Left lung (tissue), 10 donors: Measurements from ENCODE around the gene CDC37. TPM values are rescaled to one million over a fixed set of nuclear protein-coding genes. Genes with fewer than 3 reads are reported as not detected.

Experiments used
- ATAC-seq: fragments of 200-7000 bp; cut with Tn5 transposase; one replicate; pipeline ENCODE4 v1.9.1; 2020; ENCODE audit warnings: moderate library complexity
- DNase-seq, 4 donors: peaks; one replicate each; pipeline ENCODE4 v3.0.0-alpha.2; 2013 to 2020
- H3K27ac ChIP-seq, 2 donors: fragments of 200-600 bp; sonication (generic) in 1 of 2; one replicate each; pipeline versions ENCODE4 v1.5.0 to v1.8.0; 2020 to 2021
- H3K27me3 ChIP-seq, 2 donors: fragments of 200-600 bp; sonication (generic) in 1 of 2; one replicate each; pipeline versions ENCODE4 v1.5.0 to v1.8.0; 2020 to 2021
- H3K36me3 ChIP-seq, 2 donors: fragments of 200-600 bp; sonication (generic) in 1 of 2; one replicate each; pipeline versions ENCODE4 v1.5.0 to v1.8.0; 2020 to 2021
- H3K4me1 ChIP-seq, 2 donors: fragments of 200-600 bp; one replicate each; pipeline ENCODE4 v1.8.0; 2021
- H3K4me3 ChIP-seq, 2 donors: fragments of 200-600 bp; sonication (generic) in 1 of 2; one replicate each; pipeline versions ENCODE4 v1.5.0 to v1.8.0; 2020 to 2021; ENCODE audit warnings: mild to moderate bottlenecking in 1 of 2
- H3K9me3 ChIP-seq, 2 donors: fragments of 200-600 bp; sonication (generic) in 1 of 2; one replicate each; pipeline versions ENCODE4 v1.5.0 to v1.8.0; 2020 to 2021
- intact Hi-C, 2 donors: fragments of 100-400 bp; cut with DNase I; formaldehyde crosslinking; loops; one replicate each; pipeline versions ENCODE4 v1.11.2 to v1.14.2; 2022
- polyA plus RNA-seq, 6 donors: library from polyadenylated mRNA; unstranded; fragments of 120-200 nt; gene quantifications; one replicate each; pipeline ENCODE4 v1.2.1, GENCODE V29; 2013; ENCODE audit not compliant: insufficient read length in 6 of 6
- total RNA-seq, 2 donors: library from RNA; stranded (reverse); fragmentation: NEBNext Ultra II Directional; extraction: Animal tissue kit (Norgen Biotek cat#: 25700); gene quantifications; one replicate each; pipeline ENCODE4 v1.2.1, GENCODE V29; 2021
- TF ChIP-seq, protein P1 (sequence below), 2 donors: fragments of 200-600 bp; sonication (generic) in 1 of 2; IDR thresholded peaks; one replicate each; pipeline versions ENCODE4 v1.5.0 to v1.8.0; 2021; ENCODE audit warnings: antibody characterized with exemption in 2 of 2
- donor health status: DM: no; HTN: yes; CAD: no.
- donor health status: DM: no; HTN: no; CAD: no.

Gene CDC37
- total and polyA plus RNA-seq, 8 donors, result 120 to 198 (median 169) TPM

DNA sequence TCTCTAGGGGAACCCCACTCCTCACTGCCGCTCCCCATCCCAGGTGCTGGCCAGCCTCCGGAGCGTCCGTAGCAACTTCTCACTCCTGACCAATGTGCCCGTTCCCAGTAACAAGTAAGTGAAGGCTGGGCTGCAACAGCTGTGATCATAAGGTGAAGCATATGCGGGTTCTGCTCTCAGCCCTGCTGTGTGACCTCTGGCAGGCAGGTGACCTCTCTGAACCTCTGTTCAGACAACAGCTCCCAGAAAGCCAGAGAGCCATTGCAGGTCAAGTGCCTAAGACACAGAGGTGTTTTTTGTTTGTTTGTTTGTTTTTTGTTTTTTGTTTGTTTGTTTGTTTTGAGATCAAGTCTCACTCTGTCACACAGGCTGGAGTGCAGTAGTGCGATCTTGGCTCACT is 45.7 kb upstream of the CDC37 start:
- no peaks in the 10 kb centered on the region for H3K4me1 ChIP-seq
- ATAC-seq (no peak), DNase-seq (no peak)
- H3K27me3 ChIP-seq, result no peaks in the 10 kb centered on the region
- intact Hi-C loops, result no loop called here
- no peak overlapping the region for H3K27ac ChIP-seq
- H3K4me3 ChIP-seq, result no peak overlapping the region
- H3K36me3 ChIP-seq, result peaks cover 0 to 47% of the 10 kb centered on the region in 2 donors
- no peaks in the 10 kb centered on the region for H3K9me3 ChIP-seq
- TF ChIP-seq, protein P1, sequence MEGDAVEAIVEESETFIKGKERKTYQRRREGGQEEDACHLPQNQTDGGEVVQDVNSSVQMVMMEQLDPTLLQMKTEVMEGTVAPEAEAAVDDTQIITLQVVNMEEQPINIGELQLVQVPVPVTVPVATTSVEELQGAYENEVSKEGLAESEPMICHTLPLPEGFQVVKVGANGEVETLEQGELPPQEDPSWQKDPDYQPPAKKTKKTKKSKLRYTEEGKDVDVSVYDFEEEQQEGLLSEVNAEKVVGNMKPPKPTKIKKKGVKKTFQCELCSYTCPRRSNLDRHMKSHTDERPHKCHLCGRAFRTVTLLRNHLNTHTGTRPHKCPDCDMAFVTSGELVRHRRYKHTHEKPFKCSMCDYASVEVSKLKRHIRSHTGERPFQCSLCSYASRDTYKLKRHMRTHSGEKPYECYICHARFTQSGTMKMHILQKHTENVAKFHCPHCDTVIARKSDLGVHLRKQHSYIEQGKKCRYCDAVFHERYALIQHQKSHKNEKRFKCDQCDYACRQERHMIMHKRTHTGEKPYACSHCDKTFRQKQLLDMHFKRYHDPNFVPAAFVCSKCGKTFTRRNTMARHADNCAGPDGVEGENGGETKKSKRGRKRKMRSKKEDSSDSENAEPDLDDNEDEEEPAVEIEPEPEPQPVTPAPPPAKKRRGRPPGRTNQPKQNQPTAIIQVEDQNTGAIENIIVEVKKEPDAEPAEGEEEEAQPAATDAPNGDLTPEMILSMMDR (IDR thresholded peaks at IDR 0.05), result no peak

DNA sequence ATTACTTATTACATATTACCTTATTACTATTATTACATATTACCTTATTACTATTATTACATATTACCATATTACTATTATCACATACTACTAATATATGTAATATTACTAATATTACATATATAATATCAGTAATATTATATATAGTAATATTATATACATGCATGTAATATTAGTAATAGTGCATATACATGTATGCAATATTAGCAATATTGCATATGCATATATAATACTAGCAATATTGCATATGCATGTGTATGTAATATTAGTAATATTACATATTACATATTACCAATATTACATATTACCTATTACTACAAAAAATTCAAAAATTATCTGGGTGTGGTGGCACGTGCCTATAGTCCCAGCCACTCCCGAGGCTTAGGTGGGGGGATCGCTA is 39.4 kb upstream of the CDC37 start:
- Histone ChIP-seq H3K4me1 (no peaks in the 10 kb centered on the region), H3K36me3 (peaks cover 0 to 19% of the 10 kb centered on the region in 2 donors), H3K4me3 (no peak overlapping the region), H3K27ac (no peak overlapping the region), H3K9me3 (no peaks in the 10 kb centered on the region), H3K27me3 (no peaks in the 10 kb centered on the region)
- ATAC-seq (no peak), DNase-seq (no peak)
- intact Hi-C loops, result no loop called here
- TF ChIP-seq, protein P1 (IDR thresholded peaks at IDR 0.05), result no peak

DNA sequence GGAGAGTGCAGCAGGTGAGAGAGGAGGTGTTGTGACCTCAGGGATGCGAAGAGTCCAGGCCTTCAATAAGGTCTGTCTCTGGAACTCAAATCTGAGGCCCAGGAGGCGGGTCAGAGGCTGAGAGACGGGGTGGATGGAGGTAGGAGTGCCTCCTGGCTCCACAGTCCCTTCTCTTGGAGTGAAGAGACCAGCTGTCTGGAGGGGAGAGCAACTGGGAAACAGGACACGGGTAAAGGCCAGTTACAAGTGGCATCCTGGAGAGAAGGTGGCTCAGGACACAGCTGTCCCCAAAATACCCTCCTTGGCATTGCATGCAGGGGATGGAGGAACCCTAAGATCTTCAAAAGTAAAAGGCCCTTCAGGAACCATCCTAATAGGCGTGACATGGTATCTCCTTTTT is 36.2 kb upstream of the CDC37 start:
- H3K27ac ChIP-seq, result no peak overlapping the region
- H3K9me3 ChIP-seq, result no peaks in the 10 kb centered on the region
- peaks cover 0 to 10% of the 10 kb centered on the region in 2 donors for H3K36me3 ChIP-seq
- H3K4me1 ChIP-seq, result no peaks in the 10 kb centered on the region
- intact Hi-C loops, result no loop called here
- TF ChIP-seq, protein P1 (IDR thresholded peaks at IDR 0.05), result no peak
- no peaks in the 10 kb centered on the region for H3K27me3 ChIP-seq
- no peak for ATAC-seq
- no peak for DNase-seq
- H3K4me3 ChIP-seq, result no peak overlapping the region

DNA sequence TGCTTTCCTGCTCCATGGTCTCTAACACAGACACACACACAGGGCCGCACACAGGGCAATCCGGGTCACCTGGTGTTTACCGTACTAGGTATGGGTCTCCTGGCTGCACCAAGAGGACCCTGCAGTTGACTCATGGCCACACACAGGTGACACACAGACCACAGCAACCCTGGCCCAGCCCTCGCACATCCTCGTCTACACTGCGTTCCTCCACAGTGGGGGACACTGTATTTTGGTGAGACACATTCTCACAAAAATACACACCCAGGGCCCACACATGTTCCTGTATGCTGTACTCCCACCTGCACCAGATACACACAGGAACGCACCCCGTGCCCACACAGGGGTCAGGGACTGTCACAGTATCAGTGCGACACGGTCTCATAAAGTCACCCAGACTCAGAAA is 29.8 kb upstream of the CDC37 start:
- Histone ChIP-seq H3K36me3 (peaks cover 0 to 3% of the 10 kb centered on the region in 2 donors), H3K4me3 (no peak overlapping the region), H3K27ac (no peak overlapping the region), H3K27me3 (peaks cover 0 to 41% of the 10 kb centered on the region in 2 donors), H3K9me3 (no peaks in the 10 kb centered on the region), H3K4me1 (peaks cover 10 to 40% of the 10 kb centered on the region in 2 donors)
- DNase-seq, result no peak
- TF ChIP-seq, protein P1 (IDR thresholded peaks at IDR 0.05), result no peak
- no peak for ATAC-seq
- intact Hi-C loops, result no loop called here

DNA sequence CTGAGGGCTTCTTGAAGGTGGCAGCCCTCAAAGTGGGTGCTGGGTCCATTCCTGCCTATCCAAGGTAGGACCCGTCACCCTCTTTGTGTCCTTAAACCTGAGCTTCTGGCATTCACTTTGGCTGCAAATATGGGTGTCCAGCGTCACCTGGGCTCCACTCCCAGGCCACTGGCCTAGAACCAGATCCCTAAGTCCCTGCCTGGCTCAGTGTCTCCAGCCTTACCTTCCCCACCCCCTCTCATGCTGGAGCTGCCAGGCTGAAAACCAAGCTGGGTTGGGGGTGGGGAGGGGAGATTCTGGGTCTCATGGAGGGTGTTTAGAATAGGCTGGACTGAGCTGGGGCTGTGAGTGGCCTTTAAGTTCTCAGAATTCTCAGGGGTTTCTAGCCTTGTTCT is 29.4 kb upstream of the CDC37 start:
- H3K4me1 ChIP-seq, result peaks cover 10 to 40% of the 10 kb centered on the region in 2 donors
- H3K4me3 ChIP-seq, result peak overlapping the region; percentile 66 to 67
- ATAC-seq, result no peak
- DNase-seq, result no peak
- H3K27me3 ChIP-seq, result peaks cover 0 to 41% of the 10 kb centered on the region in 2 donors
- H3K36me3 ChIP-seq, result peaks cover 0 to 3% of the 10 kb centered on the region in 2 donors
- H3K27ac ChIP-seq, result no peak overlapping the region
- no peaks in the 10 kb centered on the region for H3K9me3 ChIP-seq
- TF ChIP-seq, protein P1 (IDR thresholded peaks at IDR 0.05), result no peak
- intact Hi-C loops, result no loop called here
